ENCODE measurements around the gene DPP6.

Gene DPP6

DNA sequence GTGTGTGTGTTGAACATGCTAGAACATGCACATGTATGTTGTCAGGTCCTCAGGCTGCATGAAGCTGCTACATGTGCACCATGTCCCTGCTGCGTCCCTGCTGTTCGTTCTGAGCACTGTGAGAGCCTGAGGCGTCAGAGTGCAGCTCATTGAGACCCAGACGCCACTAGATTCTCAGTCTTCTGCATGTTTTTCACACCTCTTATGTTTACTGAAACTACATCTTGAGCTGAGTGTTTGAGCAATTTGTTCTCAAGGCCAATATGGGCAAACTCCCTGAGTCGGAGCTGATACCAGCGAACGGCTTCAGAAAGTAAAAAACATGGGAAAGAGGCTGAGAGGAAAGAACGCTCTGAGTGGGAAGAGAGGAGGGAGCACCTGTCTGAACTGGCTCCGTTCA lies 600.4 kb downstream of the DPP6 start:
- Histone ChIP-seq H3K4ac (ENCODE audit: low read depth, low read length) (no peak overlapping the region), H2BK120ac (ENCODE audit: low read depth, low read length) (no peak overlapping the region), H2BK5ac (ENCODE audit: low read length) (no peak overlapping the region), H3K4me1 (ENCODE audit: control insufficient read depth, low read depth, low read length) (no peaks in the 10 kb centered on the region), H3K79me1 (ENCODE audit: low read length) (no peaks in the 10 kb centered on the region), H3K27ac (ENCODE audit: low read depth, low read length) (no peak overlapping the region), H3K56ac (ENCODE audit: low read length) (no peak overlapping the region), H4K8ac (ENCODE audit: low read depth, low read length) (no peak overlapping the region), H3K27me3 (ENCODE audit: insufficient read depth, low read length, poor library complexity) (no peaks in the 10 kb centered on the region), H3K23ac (ENCODE audit: low read length) (no peak overlapping the region), H3K9ac (ENCODE audit: low read length) (no peak overlapping the region), H3K4me2 (ENCODE audit: low read length) (no peak overlapping the region), H2AK5ac (ENCODE audit: low read length) (no peak overlapping the region), H4K5ac (ENCODE audit: low read length) (no peak overlapping the region), H3K79me2 (ENCODE audit: control insufficient read depth, insufficient read depth, low read length) (no peaks in the 10 kb centered on the region), H3K4me3 (ENCODE audit: low read length) (no peak overlapping the region), H3K36me3 (ENCODE audit: control insufficient read depth, insufficient read depth, low read length) (no peaks in the 10 kb centered on the region), H2BK15ac (replicated peaks; ENCODE audit: low read depth) (no peak overlapping the region), H3K18ac (ENCODE audit: low read length) (no peak overlapping the region)
- no peak for DNase-seq
- WGBS (ENCODE audit: extremely low coverage, insufficient coverage, low lambda C conversion rate): no CpG with 5 or more reads among the region's 9 CpGs

DNA sequence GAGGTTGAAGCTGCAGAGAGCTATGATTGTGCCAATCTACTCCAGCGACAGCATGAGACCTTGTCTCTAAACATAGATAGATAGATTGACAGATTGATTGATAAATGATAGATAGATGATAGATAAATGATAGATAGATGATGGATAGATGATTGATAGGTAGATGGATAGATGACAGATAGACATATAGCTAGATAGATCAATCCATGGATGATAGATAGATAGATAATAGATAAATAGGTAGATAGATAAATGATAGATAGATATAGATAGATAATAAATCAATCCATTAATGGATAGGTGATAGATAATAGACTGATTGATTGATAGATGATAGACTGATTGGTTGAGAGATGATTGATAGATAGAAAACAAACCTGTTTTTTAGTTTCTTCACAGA lies 601.1 kb downstream of the DPP6 start:
- no peaks in the 10 kb centered on the region for H3K79me1 ChIP-seq (ENCODE audit: low read length)
- H3K79me2 ChIP-seq (ENCODE audit: control insufficient read depth, insufficient read depth, low read length): no peaks in the 10 kb centered on the region
- no peak overlapping the region for H2BK120ac ChIP-seq (ENCODE audit: low read depth, low read length)
- H3K18ac ChIP-seq (ENCODE audit: low read length): no peak overlapping the region
- no CpG with 5 or more reads among the region's 1 CpG for WGBS (ENCODE audit: extremely low coverage, insufficient coverage, low lambda C conversion rate)
- H3K4me1 ChIP-seq (ENCODE audit: control insufficient read depth, low read depth, low read length): no peaks in the 10 kb centered on the region
- H4K8ac ChIP-seq (ENCODE audit: low read depth, low read length): no peak overlapping the region
- H2BK15ac ChIP-seq (replicated peaks; ENCODE audit: low read depth): no peak overlapping the region
- H3K36me3 ChIP-seq (ENCODE audit: control insufficient read depth, insufficient read depth, low read length): no peaks in the 10 kb centered on the region
- no peaks in the 10 kb centered on the region for H3K27me3 ChIP-seq (ENCODE audit: insufficient read depth, low read length, poor library complexity)
- H3K23ac ChIP-seq (ENCODE audit: low read length): no peak overlapping the region
- no peak for DNase-seq
- H3K27ac ChIP-seq (ENCODE audit: low read depth, low read length): no peak overlapping the region
- H2BK5ac ChIP-seq (ENCODE audit: low read length): no peak overlapping the region
- H3K4me2 ChIP-seq (ENCODE audit: low read length): no peak overlapping the region
- H3K9ac ChIP-seq (ENCODE audit: low read length): no peak overlapping the region
- H3K4me3 ChIP-seq (ENCODE audit: low read length): no peak overlapping the region
- no peak overlapping the region for H4K5ac ChIP-seq (ENCODE audit: low read length)
- H3K4ac ChIP-seq (ENCODE audit: low read depth, low read length): no peak overlapping the region
- no peak overlapping the region for H2AK5ac ChIP-seq (ENCODE audit: low read length)
- no peak overlapping the region for H3K56ac ChIP-seq (ENCODE audit: low read length)

DNA sequence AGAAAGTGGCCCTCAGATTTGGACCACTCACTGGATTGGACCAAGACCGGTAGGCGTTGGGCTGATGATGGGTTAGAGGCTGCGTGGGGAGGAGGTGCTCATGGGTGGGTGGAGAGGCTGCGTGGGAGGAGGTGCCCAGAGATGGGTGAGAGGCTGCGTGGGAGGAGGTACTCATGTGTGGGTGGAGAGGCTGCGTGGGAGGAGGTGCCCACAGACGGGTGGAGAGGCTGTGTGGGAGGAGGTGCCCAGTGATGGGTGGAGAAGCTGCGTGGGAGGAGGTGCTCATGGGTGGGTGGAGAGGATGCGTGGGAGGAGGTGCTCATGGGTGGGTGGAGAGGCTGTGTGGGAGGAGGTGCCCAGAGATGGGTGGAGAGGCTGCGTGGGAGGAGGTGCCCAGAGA lies 604.4 kb downstream of the DPP6 start:
- Histone ChIP-seq H2BK15ac (replicated peaks; ENCODE audit: low read depth) (no peak overlapping the region), H3K79me2 (ENCODE audit: control insufficient read depth, insufficient read depth, low read length) (no peaks in the 10 kb centered on the region), H3K79me1 (ENCODE audit: low read length) (no peaks in the 10 kb centered on the region), H3K18ac (ENCODE audit: low read length) (no peak overlapping the region), H3K4me2 (ENCODE audit: low read length) (no peak overlapping the region), H3K23ac (ENCODE audit: low read length) (no peak overlapping the region), H2BK5ac (ENCODE audit: low read length) (no peak overlapping the region), H2AK5ac (ENCODE audit: low read length) (no peak overlapping the region), H2BK120ac (ENCODE audit: low read depth, low read length) (no peak overlapping the region), H4K5ac (ENCODE audit: low read length) (no peak overlapping the region), H3K27me3 (ENCODE audit: insufficient read depth, low read length, poor library complexity) (no peaks in the 10 kb centered on the region), H3K9ac (ENCODE audit: low read length) (no peak overlapping the region), H3K4me3 (ENCODE audit: low read length) (no peak overlapping the region), H3K27ac (ENCODE audit: low read depth, low read length) (no peak overlapping the region), H3K56ac (ENCODE audit: low read length) (no peak overlapping the region), H3K4ac (ENCODE audit: low read depth, low read length) (no peak overlapping the region), H3K36me3 (ENCODE audit: control insufficient read depth, insufficient read depth, low read length) (no peaks in the 10 kb centered on the region), H4K8ac (ENCODE audit: low read depth, low read length) (no peak overlapping the region), H3K4me1 (ENCODE audit: control insufficient read depth, low read depth, low read length) (no peaks in the 10 kb centered on the region)
- no peak for DNase-seq
- no CpG with 5 or more reads among the region's 10 CpGs for WGBS (ENCODE audit: extremely low coverage, insufficient coverage, low lambda C conversion rate)

DNA sequence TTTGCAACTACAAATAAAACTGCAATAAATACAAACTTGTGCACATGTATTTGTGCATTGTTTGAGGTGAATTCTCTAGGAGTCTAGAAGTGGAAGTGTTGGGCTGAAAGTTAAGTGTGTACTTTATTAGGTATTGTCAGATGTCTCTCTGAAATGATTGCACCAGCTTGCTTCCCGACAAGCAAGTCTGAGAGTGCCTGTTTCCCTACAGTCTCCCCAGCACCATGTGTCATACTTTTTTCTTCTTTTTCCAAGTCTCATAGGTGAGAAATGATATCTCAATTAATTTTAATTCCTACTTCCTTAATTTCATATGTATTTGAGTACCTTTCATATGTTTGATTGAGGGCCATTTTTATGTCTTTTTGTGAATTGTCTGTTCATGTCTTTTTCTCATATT lies 614.6 kb downstream of the DPP6 start:
- DNase-seq: no peak
- H3K23ac ChIP-seq (ENCODE audit: low read length): no peak overlapping the region
- no CpG with 5 or more reads among the region's 1 CpG for WGBS (ENCODE audit: extremely low coverage, insufficient coverage, low lambda C conversion rate)

DNA sequence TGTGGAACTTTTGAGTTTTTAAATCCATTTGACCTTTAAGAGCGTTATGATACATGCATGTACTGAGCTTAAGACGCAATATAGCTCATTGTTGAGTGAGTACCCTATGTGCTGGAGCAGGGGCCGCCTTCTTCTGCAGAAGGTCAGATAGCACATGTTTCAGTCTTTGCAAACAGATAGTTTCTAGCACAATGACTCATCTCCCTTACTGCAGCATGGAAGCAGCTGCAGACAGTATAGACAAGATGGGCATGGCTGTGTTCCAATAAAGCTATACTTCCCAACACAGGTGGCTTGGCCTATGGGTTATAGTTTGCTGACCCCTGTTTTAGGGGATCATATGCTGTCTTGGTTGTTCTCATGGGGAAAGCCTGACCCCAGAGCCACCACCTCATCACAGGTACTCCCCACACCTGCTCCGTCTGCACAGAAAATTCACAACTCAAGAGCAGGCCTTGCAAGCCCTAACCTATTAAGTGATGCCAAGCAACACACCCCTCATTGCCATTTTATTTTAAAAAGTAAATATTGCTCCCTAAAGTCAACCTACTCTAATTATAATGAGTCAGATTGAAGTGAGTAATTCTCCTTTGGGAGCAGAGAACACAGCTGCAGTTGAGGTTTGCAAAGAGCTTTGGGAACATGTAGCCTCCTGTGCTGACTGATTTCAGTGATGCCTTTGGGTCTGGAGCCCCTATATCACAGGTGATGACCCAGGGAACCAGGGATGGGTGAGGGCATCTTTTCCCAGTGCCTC lies 620.6 kb downstream of the DPP6 start:
- Histone ChIP-seq H2BK15ac (replicated peaks; ENCODE audit: low read depth) (no peak overlapping the region), H3K23ac (ENCODE audit: low read length) (no peak overlapping the region), H3K9ac (ENCODE audit: low read length) (no peak overlapping the region), H3K18ac (ENCODE audit: low read length) (no peak overlapping the region), H4K8ac (ENCODE audit: low read depth, low read length) (no peak overlapping the region), H3K27me3 (ENCODE audit: insufficient read depth, low read length, poor library complexity) (no peaks in the 10 kb centered on the region), H3K36me3 (ENCODE audit: control insufficient read depth, insufficient read depth, low read length) (no peaks in the 10 kb centered on the region), H4K5ac (ENCODE audit: low read length) (no peak overlapping the region), H3K79me2 (ENCODE audit: control insufficient read depth, insufficient read depth, low read length) (no peaks in the 10 kb centered on the region), H3K56ac (ENCODE audit: low read length) (no peak overlapping the region), H2BK120ac (ENCODE audit: low read depth, low read length) (no peak overlapping the region), H3K4me1 (ENCODE audit: control insufficient read depth, low read depth, low read length) (no peaks in the 10 kb centered on the region), H3K79me1 (ENCODE audit: low read length) (no peaks in the 10 kb centered on the region), H3K4ac (ENCODE audit: low read depth, low read length) (no peak overlapping the region), H2AK5ac (ENCODE audit: low read length) (no peak overlapping the region), H3K4me3 (ENCODE audit: low read length) (no peak overlapping the region), H3K4me2 (ENCODE audit: low read length) (no peak overlapping the region), H2BK5ac (ENCODE audit: low read length) (no peak overlapping the region), H3K27ac (ENCODE audit: low read depth, low read length) (no peak overlapping the region)
- WGBS (ENCODE audit: extremely low coverage, insufficient coverage, low lambda C conversion rate): no CpG with 5 or more reads among the region's 4 CpGs
- no peak for DNase-seq

More for the DNA sequence above, 614.6 kb downstream of the DPP6 start:
- Histone ChIP-seq H2BK15ac (replicated peaks; ENCODE audit: low read depth) (no peak overlapping the region), H3K79me2 (ENCODE audit: control insufficient read depth, insufficient read depth, low read length) (no peaks in the 10 kb centered on the region), H3K27me3 (ENCODE audit: insufficient read depth, low read length, poor library complexity) (no peaks in the 10 kb centered on the region), H2AK5ac (ENCODE audit: low read length) (no peak overlapping the region), H3K4me3 (ENCODE audit: low read length) (no peak overlapping the region), H3K4me2 (ENCODE audit: low read length) (no peak overlapping the region), H3K18ac (ENCODE audit: low read length) (no peak overlapping the region), H3K36me3 (ENCODE audit: control insufficient read depth, insufficient read depth, low read length) (no peaks in the 10 kb centered on the region), H3K9ac (ENCODE audit: low read length) (no peak overlapping the region), H3K79me1 (ENCODE audit: low read length) (no peaks in the 10 kb centered on the region), H3K4me1 (ENCODE audit: control insufficient read depth, low read depth, low read length) (no peaks in the 10 kb centered on the region), H4K5ac (ENCODE audit: low read length) (no peak overlapping the region), H4K8ac (ENCODE audit: low read depth, low read length) (no peak overlapping the region), H2BK120ac (ENCODE audit: low read depth, low read length) (no peak overlapping the region), H3K56ac (ENCODE audit: low read length) (no peak overlapping the region), H3K4ac (ENCODE audit: low read depth, low read length) (no peak overlapping the region), H3K27ac (ENCODE audit: low read depth, low read length) (no peak overlapping the region), H2BK5ac (ENCODE audit: low read length) (no peak overlapping the region)

DNA sequence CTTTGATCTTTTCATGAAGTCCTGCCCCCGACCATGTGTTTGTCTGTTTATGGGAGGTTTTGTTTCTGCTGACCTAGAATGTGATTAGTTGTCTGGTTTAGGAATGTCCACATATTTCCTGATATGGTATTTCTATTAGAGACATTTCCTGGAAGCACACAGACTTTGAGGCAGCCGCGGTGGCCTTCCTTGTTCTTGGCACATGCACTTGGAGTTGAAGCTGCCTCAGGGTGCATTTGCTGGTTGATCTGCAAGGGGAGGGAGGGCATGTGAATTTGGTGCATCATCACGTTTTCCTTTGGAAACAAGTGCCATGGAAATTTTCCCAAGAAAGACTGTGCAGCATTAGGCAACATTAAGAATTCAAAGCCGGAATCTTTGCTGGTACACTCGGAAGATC lies 622.0 kb downstream of the DPP6 start:
- no peak overlapping the region for H3K4me2 ChIP-seq (ENCODE audit: low read length)
- H3K27ac ChIP-seq (ENCODE audit: low read depth, low read length): no peak overlapping the region
- H3K18ac ChIP-seq (ENCODE audit: low read length): no peak overlapping the region
- no peaks in the 10 kb centered on the region for H3K4me1 ChIP-seq (ENCODE audit: control insufficient read depth, low read depth, low read length)
- no peak overlapping the region for H3K56ac ChIP-seq (ENCODE audit: low read length)
- no peaks in the 10 kb centered on the region for H3K36me3 ChIP-seq (ENCODE audit: control insufficient read depth, insufficient read depth, low read length)
- H2BK5ac ChIP-seq (ENCODE audit: low read length): no peak overlapping the region
- H3K23ac ChIP-seq (ENCODE audit: low read length): no peak overlapping the region
- H2BK120ac ChIP-seq (ENCODE audit: low read depth, low read length): no peak overlapping the region
- H3K9ac ChIP-seq (ENCODE audit: low read length): no peak overlapping the region
- H3K79me2 ChIP-seq (ENCODE audit: control insufficient read depth, insufficient read depth, low read length): no peaks in the 10 kb centered on the region
- H4K5ac ChIP-seq (ENCODE audit: low read length): no peak overlapping the region
- H2BK15ac ChIP-seq (replicated peaks; ENCODE audit: low read depth): no peak overlapping the region
- no peak overlapping the region for H4K8ac ChIP-seq (ENCODE audit: low read depth, low read length)
- DNase-seq: no peak
- no peak overlapping the region for H3K4ac ChIP-seq (ENCODE audit: low read depth, low read length)
- no peak overlapping the region for H2AK5ac ChIP-seq (ENCODE audit: low read length)
- H3K4me3 ChIP-seq (ENCODE audit: low read length): no peak overlapping the region
- no peaks in the 10 kb centered on the region for H3K27me3 ChIP-seq (ENCODE audit: insufficient read depth, low read length, poor library complexity)
- no peaks in the 10 kb centered on the region for H3K79me1 ChIP-seq (ENCODE audit: low read length)
- WGBS (ENCODE audit: extremely low coverage, insufficient coverage, low lambda C conversion rate): no CpG with 5 or more reads among the region's 6 CpGs
